GM10847 (cell line): ENCODE results near the gene CCDC85C.

Experiments
- POLR2A ChIP-seq: IDR thresholded peaks from 2 replicates; pipeline ENCODE4 v1.6.1; 2011; ENCODE audit not compliant: insufficient read length; ENCODE audit errors: extremely low read depth

CCDC85C gene

DNA sequence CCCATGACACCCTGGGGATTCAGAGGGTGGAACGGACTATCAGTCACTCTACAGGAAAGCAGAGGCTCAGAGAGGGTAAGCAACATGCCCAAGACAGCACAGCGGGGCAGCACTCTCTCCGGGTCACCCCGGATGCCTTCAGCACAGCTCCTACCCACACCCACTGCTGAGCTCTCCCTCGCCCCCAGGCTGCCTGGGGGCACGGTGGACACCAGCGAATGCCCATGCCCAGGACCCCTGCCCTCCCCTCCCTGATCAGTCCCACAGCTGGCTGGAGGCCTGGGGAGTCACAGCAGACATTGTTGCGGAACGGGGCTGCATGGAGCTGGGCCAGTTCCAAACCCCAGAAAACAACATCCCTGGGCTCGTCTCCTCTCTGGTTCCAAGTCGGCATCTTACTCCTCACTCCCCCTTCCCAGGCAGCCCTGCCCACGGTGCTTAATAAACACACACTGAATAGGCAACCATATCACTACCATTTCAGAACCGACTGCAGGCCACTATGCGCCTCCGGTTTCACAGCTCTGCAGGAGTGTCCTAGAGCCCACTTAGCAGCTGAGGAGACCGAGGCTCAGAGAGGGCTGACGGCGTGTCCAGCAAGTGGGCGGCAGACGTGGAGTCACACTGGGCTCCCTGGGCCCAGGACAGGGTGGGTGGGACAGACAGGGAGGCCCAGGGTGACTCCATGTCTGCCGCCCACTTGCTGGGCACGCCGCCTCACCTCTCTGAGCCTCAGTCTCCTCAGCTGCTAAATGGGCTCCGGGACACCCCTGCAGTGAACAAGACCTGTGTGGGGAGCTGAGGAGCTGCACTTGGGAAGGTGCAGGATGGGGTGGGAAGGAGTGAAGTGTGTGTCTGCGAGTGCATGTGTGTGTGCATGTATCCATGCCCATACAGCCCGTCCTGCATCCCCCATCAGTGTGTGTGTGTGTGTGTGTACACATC lies 27.0 kb downstream of the CCDC85C start:
- no peak for TF ChIP-seq POLR2A

GRCh38 chr14:99576304-99576703 lies 27.7 kb downstream of the CCDC85C start:
- no peak for TF ChIP-seq POLR2A

DNA sequence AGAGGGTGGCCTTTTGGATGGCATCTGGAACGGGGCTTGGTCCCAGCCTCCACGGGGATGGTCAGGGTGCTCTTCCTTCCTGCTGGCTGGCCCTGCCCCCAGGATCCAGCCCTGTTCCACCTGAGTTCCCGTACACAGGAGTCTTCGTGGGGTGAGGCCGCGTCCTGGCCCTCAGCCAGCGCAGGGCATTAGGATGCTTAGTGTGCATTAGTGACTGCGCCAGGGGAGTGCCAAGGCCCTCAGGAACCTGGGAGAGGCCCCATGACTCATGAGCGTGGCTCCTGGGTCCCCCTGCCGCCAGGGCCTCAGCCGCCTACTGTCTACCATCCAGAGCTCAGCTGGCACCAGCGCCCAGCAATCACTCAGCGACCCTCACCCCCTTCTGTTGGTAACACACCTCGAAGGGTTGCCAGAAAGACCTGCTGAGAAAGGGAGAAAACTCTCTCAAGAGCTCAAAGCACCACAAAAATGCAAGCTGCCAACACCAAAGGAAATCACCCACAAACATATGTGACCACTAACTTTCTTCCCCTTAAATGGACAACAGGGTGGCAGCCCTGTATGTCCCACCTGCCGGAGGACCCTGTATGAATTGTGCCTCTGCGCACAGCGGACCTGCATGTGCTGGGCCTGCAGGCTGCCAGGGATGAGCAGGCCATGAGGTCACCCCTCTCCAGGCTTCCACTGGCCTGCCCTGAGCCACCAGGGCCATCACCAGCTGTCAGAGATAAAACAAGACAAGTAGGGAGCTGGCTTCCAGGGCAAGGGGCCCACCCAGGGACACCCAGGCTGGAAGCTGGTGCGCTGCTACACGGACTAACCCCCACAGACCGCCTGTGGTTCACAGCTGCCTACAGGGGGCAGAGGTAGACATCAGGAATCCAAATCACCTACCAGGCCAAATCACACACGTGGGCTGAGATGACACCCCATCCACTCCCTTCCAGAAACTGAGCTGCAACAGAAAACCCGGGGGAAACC lies 28.7 kb downstream of the CCDC85C start:
- TF ChIP-seq POLR2A = no peak

GRCh38 chr14:99574099-99574880 lies 29.7 kb downstream of the CCDC85C start:
- TF ChIP-seq POLR2A = no peak

DNA sequence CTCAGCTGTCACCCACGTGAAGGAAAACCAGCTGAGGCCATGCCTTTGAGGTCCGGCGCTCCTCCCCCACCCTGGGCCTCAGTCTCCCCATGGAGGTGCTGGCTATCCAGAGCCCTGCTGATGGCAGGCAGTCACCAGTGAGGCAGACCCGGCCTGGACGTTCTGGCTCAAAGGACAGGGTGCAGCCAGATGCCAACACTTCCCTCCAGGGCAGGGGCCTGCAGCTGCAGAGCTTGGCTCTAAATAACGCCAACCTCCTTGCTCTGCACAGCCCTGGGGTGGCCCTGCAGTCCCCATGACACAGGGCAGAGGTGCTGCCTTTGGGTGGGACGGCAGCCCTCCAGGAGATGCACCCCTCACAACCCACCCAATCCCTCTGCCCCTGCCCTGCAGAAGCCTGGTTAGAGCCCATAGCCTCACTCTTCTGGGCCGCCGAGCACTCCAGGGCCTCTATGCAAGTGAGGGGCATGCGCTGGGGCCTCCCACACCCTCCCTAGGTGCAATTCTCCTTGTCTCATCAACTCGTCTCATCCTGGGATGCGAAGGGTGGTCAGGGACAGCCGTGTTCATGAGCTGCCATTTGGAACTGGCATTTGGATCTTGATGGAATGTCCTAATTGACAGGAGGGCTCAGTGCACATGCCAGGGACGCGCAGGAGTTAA lies 30.4 kb downstream of the CCDC85C start:
- TF ChIP-seq POLR2A = no peak

DNA sequence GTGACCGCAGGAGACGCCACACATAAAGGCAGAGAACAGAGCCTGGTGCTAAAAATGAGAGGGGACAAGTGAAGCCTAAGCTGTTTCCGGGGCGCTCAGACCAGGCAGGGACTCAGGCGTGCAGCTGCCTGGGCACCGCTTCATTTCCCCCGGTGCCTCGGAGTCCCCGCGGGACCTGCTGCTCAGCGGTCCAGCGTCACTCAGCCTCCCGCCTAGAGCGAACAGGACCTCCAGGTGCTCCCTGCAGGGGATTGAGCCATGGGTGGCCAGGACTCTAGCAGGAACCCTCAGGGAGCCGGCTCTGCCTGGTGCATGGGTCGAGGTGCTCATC lies 31.0 kb downstream of the CCDC85C start:
- no peak for TF ChIP-seq POLR2A

DNA sequence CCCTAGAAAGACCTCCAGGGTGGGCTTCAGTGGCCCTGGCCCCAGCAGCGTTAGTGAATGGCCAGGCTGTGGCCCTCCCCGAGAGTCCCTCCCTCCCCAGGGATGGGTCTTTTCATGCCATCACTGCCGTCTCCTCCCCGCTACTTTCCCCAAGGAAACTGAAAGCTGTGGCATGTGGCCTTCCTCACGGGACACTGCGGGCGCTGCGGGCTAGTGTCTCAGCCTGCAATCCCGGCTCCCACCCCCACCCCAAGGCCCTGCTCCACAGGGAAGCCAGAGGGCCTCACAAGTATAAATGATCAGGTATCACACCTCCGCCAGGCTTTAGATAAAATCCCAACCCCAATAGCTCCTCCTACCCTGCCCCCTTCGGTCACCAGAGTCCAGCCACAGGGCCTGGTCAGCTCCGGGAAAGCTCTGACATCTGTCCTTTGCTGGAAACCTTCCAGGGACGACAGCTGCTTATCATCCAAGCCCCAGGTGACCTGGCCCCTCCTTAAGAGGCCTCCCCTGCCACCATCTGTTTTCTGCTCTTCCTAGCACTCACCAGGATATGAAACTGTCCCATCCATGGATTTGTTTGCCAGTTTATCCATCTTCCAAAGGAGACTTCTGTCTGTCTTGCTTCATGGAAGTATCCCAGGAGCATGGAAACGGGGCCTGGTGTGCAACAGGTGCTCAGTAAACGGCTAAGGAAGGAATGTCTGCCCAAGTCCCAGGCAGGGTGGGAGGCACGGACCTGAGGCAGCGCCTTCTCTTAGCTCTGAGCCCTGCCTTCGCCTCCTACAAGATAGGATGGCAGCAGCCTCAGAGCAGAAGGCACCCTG lies 31.6 kb downstream of the CCDC85C start:
- no peak for TF ChIP-seq POLR2A

DNA sequence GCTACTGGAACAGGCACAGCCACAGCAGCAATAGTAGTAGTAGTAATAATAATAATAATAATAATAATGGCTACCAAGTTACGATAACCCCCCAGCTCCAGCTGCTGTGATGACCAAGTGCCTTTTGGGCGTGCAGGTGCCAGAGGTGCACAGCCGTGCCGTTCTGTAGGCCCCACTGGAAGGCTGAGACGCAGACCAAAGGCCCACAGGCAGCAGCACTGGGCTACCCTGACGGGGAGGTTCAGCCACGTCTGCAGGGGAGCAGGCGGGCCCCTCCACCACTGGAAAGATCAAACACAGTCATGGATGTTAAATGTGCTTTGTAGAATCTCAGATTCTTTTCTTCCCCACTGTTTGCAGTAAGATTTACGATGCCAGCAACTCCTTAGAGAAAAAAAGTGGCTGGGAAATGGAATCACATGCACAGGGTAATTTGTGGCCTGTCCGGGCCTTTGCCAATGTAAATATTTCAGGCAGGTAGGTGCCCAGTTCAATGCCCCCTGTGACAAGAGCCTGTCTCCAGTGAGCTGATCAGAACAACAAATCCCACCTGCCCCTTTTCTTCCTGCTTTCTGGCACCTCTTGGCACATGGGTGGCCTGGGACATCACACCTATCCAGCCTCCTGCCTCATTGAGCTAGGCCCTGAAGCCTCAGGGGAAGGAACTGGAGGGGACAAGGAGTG lies 32.6 kb downstream of the CCDC85C start:
- no peak for TF ChIP-seq POLR2A

DNA sequence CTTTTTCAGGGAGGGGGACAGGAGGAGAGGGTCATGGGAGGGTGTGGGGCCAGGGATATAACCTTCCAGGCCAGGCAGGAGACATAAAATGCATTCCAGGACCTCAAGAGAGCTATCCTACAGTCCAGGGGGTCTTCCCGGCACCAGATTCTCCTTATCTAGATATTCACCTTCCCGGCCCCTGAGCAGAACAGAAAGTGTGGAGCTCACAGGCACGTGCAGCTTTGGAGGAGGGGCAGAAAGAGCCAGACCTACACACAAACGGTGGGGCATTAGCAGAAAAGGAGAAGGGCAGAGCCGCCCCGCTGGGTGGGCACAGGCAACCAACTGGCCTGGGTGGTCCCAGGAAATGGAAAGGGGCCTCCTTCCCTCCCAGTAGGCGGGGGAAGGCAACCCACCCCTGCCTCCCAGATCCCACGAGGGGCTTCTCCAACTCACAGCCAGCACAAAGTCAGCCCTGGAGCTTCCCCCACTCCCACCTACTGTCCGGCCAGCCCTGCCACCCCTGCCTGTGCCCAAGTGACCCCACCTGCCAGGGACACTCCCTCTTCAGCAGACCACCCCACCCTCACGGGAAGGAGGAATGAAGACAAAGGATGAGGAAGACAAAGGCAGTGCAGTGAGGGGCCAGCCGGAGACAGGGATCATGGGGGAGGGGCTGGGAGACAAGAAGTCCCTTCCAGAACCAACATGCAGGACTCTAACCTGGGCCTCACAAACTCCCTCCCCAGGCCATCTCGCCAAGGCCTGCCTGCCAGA lies 33.3 kb downstream of the CCDC85C start:
- TF ChIP-seq POLR2A = no peak

DNA sequence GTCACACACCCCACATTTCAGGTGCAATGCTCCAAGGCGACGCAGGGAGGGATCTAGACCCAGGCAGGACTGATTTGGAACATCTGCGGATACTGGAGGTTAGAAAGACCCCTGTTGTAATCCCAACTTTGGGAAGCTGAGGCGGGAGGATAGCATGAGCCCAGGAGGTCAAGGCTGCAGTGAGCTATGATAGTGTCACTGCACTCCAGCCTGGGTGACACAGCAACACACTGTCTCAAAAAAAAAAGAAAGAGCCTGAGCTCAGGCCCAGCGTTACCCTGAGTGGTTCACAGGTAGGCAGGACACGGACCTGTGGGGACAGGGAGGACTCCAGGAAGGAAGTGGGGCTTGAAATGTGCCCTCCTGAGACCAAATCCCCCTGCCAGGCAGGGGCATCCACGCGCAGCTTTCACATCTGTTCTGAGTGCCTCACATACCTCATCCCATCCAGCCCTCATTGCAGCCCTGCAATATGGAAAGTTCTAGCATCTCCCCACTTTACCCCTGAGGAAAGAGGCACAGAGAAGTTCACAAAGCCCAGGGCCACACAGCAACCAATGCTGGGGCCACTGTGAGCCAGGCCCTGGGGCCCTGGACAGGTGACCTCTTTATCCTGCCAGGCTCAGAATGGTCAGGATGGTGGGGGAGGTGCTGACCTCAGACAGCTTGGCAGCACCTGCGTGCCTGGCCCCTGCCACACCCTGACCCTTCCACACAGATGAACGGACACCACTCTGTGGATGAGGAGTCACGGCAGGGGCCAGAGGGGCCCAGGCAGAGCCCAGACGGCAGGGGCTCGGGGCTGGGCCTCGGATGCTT lies 34.1 kb downstream of the CCDC85C start:
- no peak for TF ChIP-seq POLR2A
